ENCODE measurements around the gene PIBF1. TPM values are rescaled to one million over a fixed set of nuclear protein-coding genes. Genes with fewer than 3 reads are reported as not detected.
A peak's percentile ranks its signal among the peaks of the same experiment; 100 is the strongest.

The PIBF1 gene
- total and polyA plus RNA-seq, 2 of the 4 experiments (the other 2 are of a cell fraction): 5.1 to 13.3 TPM

- Histone ChIP-seq H3K18ac (ENCODE audit: low read depth, low read length) (no peak overlapping the region), H3K56ac (ENCODE audit: extremely low read depth, insufficient read depth, low read length) (peak overlapping the region; percentile 52; the same call in 1 of the 2 replicates), H3K4me3 (ENCODE audit: insufficient read depth, low read depth, low read length) (peak overlapping the region; percentile 60), H3K9me1 (ENCODE audit: insufficient read depth, low read length) (0 out of 2 replicates have a peak, but pooled peaks cover 3% of the 10 kb centered on the region), H4K91ac (ENCODE audit: insufficient read depth, low read depth, low read length) (no peak overlapping the region), H3K27me3 (ENCODE audit: control insufficient read depth, insufficient read depth, low read length) (no peaks in the 10 kb centered on the region), H3K36me3 (ENCODE audit: control insufficient read depth, insufficient read depth, low read length) (peaks cover 5% of the 10 kb centered on the region), H3K4ac (ENCODE audit: low read depth, low read length) (peak overlapping the region; percentile 21; the same call in 1 of the 2 replicates), H2AFZ (replicated peaks; ENCODE audit: low read length, poor library complexity) (peak overlapping the region; percentile 93), H3K4me2 (ENCODE audit: low read depth, low read length) (peak overlapping the region; percentile 85), H4K5ac (ENCODE audit: low read depth, low read length) (no peak overlapping the region), H2BK20ac (ENCODE audit: low read depth, low read length) (no peak overlapping the region), H4K8ac (ENCODE audit: low read depth in 2 of 2, low read length in 2 of 2) (peak overlapping the region in 1 of 2 experiments; percentile 2; a peak in 1 of 4 replicates), H2AK5ac (ENCODE audit: low read depth, low read length) (no peak overlapping the region), H3K23ac (ENCODE audit: low read depth, low read length) (peak overlapping the region; percentile 54; the same call in 1 of the 2 replicates), H2AK9ac (replicated peaks; ENCODE audit: low read depth, low read length, poor library complexity) (peak overlapping the region; percentile 6), H3K9ac (ENCODE audit: low read depth, low read length) (no peak overlapping the region), H2BK15ac (ENCODE audit: low read depth, low read length) (no peak overlapping the region), H2BK5ac (ENCODE audit: low read depth, low read length, poor library complexity, severe bottlenecking) (no peak overlapping the region), H3K4me1 (ENCODE audit: control insufficient read depth, insufficient read depth, low read length) (peaks cover 5% of the 10 kb centered on the region), H3K27ac (ENCODE audit: insufficient read depth, low read length) (no peak overlapping the region), H4K20me1 (ENCODE audit: insufficient read depth, low read length) (no peaks in the 10 kb centered on the region), H3K79me1 (ENCODE audit: low read depth in 1 of 2, low read length in 2 of 2) (peaks cover 12 to 24% of the 10 kb centered on the region in 2 experiments), H3K9me3 (ENCODE audit: control insufficient read depth, insufficient read depth, low read length) (no peaks in the 10 kb centered on the region), H3K14ac (replicated peaks; ENCODE audit: low read depth, low read length) (no peak overlapping the region), H2BK120ac (ENCODE audit: low read depth, low read length) (0 out of 2 replicates have a peak overlapping the region, but pooled peaks have one; percentile 27)
- no peak for TF ChIP-seq MAFK (IDR thresholded peaks at IDR 0.05; ENCODE audit: low read depth, low read length)
- TF ChIP-seq MAZ (IDR thresholded peaks at IDR 0.05; ENCODE audit: borderline replicate concordance, low read depth, low read length): no peak
- no peak for TF ChIP-seq NFE2L2 (IDR thresholded peaks at IDR 0.05; ENCODE audit: low read depth, low read length)
- no peak for TF ChIP-seq RAD21 (IDR thresholded peaks at IDR 0.05; ENCODE audit: low read length)
- peak; percentile 77 for TF ChIP-seq CEBPB (IDR thresholded peaks at IDR 0.05; ENCODE audit: low read depth, low read length)
- TF ChIP-seq RCOR1 (IDR thresholded peaks at IDR 0.05; ENCODE audit: insufficient replicate concordance, low read length): no peak
- no peak for TF ChIP-seq BHLHE40 (IDR thresholded peaks at IDR 0.05; ENCODE audit: low read depth, low read length)
- ChIA-PET CTCF (interaction anchor here (0.9 kb wide), 1 partner anchor 14 kb away, joined by 3 read pairs; no protein-coding TSS in a partner anchor), POLR2A (ENCODE audit: unreplicated experiment) (interaction anchor here (0.6 kb wide), 2 partner anchors 11 to 22 kb away, joined by 3 to 9 read pairs; no protein-coding TSS in a partner anchor)
- in situ Hi-C loops (cut with MboI; ENCODE audit: low sequenced_read_pairs) (no loop called here), intact Hi-C loops (cut with micrococcal nuclease) (loop anchor here (2.0 to 10.0 kb wide), 2 partner anchors 276 to 358 kb away; no protein-coding TSS in a partner anchor), dilution Hi-C loops (cut with HindIII; ENCODE audit: low sequenced_read_pairs, unreplicated experiment) (no loop called here)
- ATAC-seq (ENCODE audit: low read depth) (no peak), DNase-seq (no peak)
- no TSS peak for BruUV-seq (replicated peaks)
- WGBS, 2 experiments (ENCODE audit: extremely low coverage in 2 of 2, insufficient read length in 1 of 2): 0% methylated on average over 1 of the region's 8 CpGs; no CpG with 5 or more reads in 1 of the 2 experiments
Measured at GRCh38 chr13:73058432-73058735, 276.5 kb downstream of the PIBF1 start.

All from IMR-90 (cell line).